WTC11 (cell line): ENCODE measurements around the gene EMP2.

Experiments
- ARID4B ChIP-seq: sonication (generic); formaldehyde crosslinking; IDR thresholded peaks from 2 replicates; pipeline ENCODE4 v1.8.0; 2023; ENCODE audit warnings: missing genetic modification reagents, mild to moderate bottlenecking, borderline replicate concordance
- CTCF ChIP-seq: fragments of 200-600 bp; IDR thresholded peaks from 2 replicates; pipeline ENCODE4 v1.8.0; 2022; ENCODE audit warnings: antibody characterized with exemption
- ESRRA ChIP-seq: sonication (generic); formaldehyde crosslinking; IDR thresholded peaks from 2 replicates; pipeline ENCODE4 v1.8.1; 2022; ENCODE audit warnings: mild to moderate bottlenecking, missing genetic modification reagents, borderline replicate concordance
- MAX ChIP-seq: sonication (generic); formaldehyde crosslinking; IDR thresholded peaks from 2 replicates; pipeline ENCODE4 v1.8.0; 2022; ENCODE audit warnings: mild to moderate bottlenecking, missing genetic modification reagents
- PRDM15 ChIP-seq: sonication (generic); formaldehyde crosslinking; IDR thresholded peaks from 2 replicates; pipeline ENCODE4 v1.8.0; 2022; ENCODE audit warnings: missing genetic modification reagents
- PREB ChIP-seq: sonication (generic); formaldehyde crosslinking; IDR thresholded peaks from 2 replicates; pipeline ENCODE4 v1.8.1; 2022; ENCODE audit warnings: mild to moderate bottlenecking, missing genetic modification reagents, moderate library complexity, borderline replicate concordance
- ZNF263 ChIP-seq: sonication (generic); formaldehyde crosslinking; IDR thresholded peaks from 2 replicates; pipeline ENCODE4 v1.8.1; 2022; ENCODE audit warnings: low read depth, mild to moderate bottlenecking, moderate library complexity, missing genetic modification reagents

GRCh38 chr16:10493276-10493675, 87.1 kb downstream of the EMP2 start:
- TF ChIP-seq CTCF (no peak), PREB (no peak), ARID4B (CRISPR knock-in tag) (no peak), MAX (CRISPR knock-in tag) (no peak), ESRRA (CRISPR knock-in tag) (no peak), PRDM15 (CRISPR knock-in tag) (no peak), ZNF263 (CRISPR knock-in tag) (no peak)
